WERI-Rb-1 (cell line): Measurements from ENCODE around the gene GJB5.
"Not testable (repeated sequence)": the region's sequence is repeated elsewhere in the genome, so short reads cannot be mapped to it uniquely, and the experiment has no call there.

Experiments
- DNase-seq: peaks from one replicate; pipeline ENCODE4 v3.0.0-alpha.2; 2020
- H3K27ac ChIP-seq: fragments of 250-450 bp; sonication (Bioruptor Pico); 2 replicates; pipeline ENCODE4 v1.5.1; 2020; ENCODE audit warnings: mild to moderate bottlenecking, moderate library complexity
- H3K27me3 ChIP-seq: fragments of 250-450 bp; sonication (Bioruptor Pico); 2 replicates; pipeline ENCODE4 v1.5.1; 2021; ENCODE audit warnings: mild to moderate bottlenecking, low read depth, moderate library complexity; ENCODE audit not compliant: insufficient read depth, severe bottlenecking
- H3K36me3 ChIP-seq: fragments of 250-450 bp; sonication (Bioruptor Pico); 2 replicates; pipeline ENCODE4 v1.5.1; 2020; ENCODE audit warnings: mild to moderate bottlenecking, moderate library complexity
- H3K4me3 ChIP-seq: 2 replicates; pipeline ENCODE4 v1.5.1; 2011; ENCODE audit warnings: low read depth, mild to moderate bottlenecking, control low read depth, low read length
- H3K9me3 ChIP-seq: fragments of 250-450 bp; sonication (Bioruptor Pico); 2 replicates; pipeline ENCODE4 v1.5.1; 2021; ENCODE audit warnings: mild to moderate bottlenecking, moderate library complexity; ENCODE audit not compliant: severe bottlenecking
- TF ChIP-seq, protein P1 (sequence below): IDR thresholded peaks from 2 replicates; pipeline ENCODE4 v1.5.1; 2011; ENCODE audit warnings: low read depth, mild to moderate bottlenecking, control low read depth, inconsistent platforms, low read length

GJB5 gene

DNA sequence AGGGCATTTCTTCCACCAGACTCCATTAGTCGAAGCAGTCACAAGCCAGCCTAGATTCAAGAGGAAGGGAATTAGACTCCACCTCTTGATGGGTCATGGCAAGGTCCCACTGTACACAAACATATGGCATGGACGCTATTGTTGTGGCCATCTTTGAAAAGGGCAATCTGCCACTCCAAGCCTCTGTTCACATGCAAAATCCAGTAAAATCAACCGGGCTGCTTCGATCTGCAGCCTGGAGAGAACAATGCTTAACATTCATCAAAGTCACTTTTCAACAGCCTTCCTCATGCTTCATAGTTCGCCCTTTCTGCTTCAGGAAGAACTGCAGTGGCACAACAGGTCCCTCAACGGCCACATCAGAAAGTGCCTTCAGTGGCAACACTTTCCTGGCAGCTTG is 28.0 kb upstream of the GJB5 start:
- Histone ChIP-seq H3K27ac (no peak overlapping the region), H3K27me3 (peaks cover 83% of the 10 kb centered on the region), H3K4me3 (no peak overlapping the region), H3K36me3 (no peaks in the 10 kb centered on the region), H3K9me3 (no peaks in the 10 kb centered on the region)
- no peak for DNase-seq
- TF ChIP-seq, protein P1, sequence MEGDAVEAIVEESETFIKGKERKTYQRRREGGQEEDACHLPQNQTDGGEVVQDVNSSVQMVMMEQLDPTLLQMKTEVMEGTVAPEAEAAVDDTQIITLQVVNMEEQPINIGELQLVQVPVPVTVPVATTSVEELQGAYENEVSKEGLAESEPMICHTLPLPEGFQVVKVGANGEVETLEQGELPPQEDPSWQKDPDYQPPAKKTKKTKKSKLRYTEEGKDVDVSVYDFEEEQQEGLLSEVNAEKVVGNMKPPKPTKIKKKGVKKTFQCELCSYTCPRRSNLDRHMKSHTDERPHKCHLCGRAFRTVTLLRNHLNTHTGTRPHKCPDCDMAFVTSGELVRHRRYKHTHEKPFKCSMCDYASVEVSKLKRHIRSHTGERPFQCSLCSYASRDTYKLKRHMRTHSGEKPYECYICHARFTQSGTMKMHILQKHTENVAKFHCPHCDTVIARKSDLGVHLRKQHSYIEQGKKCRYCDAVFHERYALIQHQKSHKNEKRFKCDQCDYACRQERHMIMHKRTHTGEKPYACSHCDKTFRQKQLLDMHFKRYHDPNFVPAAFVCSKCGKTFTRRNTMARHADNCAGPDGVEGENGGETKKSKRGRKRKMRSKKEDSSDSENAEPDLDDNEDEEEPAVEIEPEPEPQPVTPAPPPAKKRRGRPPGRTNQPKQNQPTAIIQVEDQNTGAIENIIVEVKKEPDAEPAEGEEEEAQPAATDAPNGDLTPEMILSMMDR = no peak

DNA sequence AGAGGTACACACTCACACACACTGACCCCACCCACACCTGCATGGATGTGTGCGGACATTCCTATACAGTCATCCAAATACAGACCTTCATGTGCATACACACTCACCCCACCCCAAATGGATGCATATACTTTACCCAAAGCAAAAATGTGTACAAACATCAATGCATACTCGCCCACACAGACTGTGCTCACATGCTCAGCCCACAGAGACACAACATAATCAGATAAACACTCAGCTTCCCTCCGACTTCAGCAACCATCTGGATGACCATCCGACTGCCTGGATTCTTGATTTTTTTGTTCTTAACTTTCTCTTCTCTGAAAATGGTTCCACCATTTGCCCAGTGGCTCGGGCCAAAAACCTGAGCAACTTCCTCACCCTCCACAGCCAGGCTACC is 24.4 kb upstream of the GJB5 start:
- TF ChIP-seq, protein P1 = no peak

DNA sequence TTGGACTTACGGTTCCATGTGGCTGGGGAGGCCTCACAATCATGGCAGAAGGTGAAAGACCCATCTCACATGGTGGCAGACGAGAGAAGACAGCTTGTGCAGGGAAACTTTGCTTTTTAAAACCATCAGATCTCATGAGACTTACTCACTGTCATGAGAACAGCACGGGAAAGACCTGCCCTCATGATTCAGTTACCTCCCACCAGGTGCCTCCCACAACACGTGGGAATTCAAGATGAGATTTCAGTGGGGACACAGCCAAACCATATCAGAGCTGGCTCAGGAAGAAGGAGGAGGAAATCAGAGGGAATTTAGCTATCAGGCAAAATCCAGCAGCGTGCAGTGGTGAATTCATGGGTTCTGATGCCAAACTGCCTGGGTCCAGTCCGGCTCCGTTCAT is 22.0 kb upstream of the GJB5 start:
- not testable (repeated sequence) for H3K4me3 ChIP-seq, H3K9me3 ChIP-seq, H3K27ac ChIP-seq, DNase-seq, H3K36me3 ChIP-seq
- H3K27me3 ChIP-seq = peaks cover 90% of the 10 kb centered on the region

More for the DNA sequence above, 24.4 kb upstream of the GJB5 start:
- no peaks in the 10 kb centered on the region for H3K9me3 ChIP-seq
- no peak overlapping the region for H3K4me3 ChIP-seq
- H3K27ac ChIP-seq = no peak overlapping the region
- no peak for DNase-seq
- H3K36me3 ChIP-seq = no peaks in the 10 kb centered on the region
- H3K27me3 ChIP-seq = peaks cover 89% of the 10 kb centered on the region

DNA sequence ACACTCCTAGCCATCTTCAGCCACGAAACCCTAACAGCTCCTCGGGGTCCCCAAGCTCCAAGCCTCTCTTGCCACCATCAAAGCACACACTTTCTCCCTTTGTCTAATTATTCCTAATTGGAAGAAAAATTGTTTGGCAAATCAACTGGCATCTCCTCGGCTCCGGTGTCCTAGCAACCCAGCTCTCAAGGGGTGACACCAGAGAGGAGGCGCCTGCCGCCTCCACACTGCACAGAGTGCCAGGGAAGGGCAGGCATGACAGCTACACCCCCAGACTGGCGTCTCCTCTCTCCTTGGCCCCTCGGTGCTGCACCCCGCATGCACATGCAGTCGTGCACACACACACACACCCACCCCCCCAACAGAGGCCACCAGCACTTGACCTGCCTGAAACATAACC is 18.2 kb upstream of the GJB5 start:
- Histone ChIP-seq H3K27me3 (peaks cover 94% of the 10 kb centered on the region), H3K27ac (no peak overlapping the region), H3K4me3 (no peak overlapping the region), H3K36me3 (no peaks in the 10 kb centered on the region), H3K9me3 (no peaks in the 10 kb centered on the region)
- DNase-seq = no peak
- TF ChIP-seq, protein P1 = no peak

DNA sequence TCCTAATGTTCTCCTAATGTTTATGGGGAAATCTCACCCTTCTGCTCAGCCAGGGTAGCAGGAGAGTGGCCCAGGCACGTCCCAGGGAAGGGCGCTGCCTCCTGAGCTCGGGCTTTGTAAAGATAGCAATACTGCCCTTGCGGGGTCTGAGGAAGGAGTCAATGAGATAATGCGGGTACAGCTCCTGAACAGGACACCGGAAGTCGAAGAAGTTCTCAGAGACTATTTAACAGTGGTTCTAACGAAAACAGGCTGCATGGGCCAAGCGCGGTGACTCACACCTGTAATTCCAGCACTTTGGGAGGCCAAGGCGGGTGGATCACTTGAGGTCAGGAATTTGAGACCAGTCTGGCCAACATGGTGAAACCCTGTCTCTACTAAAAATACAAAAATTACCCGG is 17.6 kb upstream of the GJB5 start:
- not testable (repeated sequence) for H3K36me3 ChIP-seq, H3K27ac ChIP-seq, H3K9me3 ChIP-seq, H3K4me3 ChIP-seq, DNase-seq
- H3K27me3 ChIP-seq = peaks cover 96% of the 10 kb centered on the region

DNA sequence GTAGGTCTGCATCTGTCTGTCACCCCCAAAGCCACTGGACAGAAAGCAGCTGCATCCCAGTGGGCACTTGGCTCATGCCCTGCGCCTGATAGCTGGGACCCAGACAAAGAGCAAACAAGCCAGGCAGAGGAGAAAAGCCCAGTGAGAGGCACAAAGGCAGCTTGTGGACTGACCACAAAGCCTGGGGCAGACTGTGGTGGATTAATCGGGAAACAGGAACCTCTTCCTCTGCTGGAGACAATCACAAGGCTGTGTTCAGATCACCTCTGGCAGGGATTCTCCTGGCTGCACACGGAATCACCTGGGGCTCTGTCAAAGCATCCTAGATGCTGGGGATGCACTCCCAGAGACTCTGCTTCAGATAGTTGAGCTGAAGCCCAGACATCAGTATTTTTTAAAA is 15.2 kb upstream of the GJB5 start:
- DNase-seq = no peak
- Histone ChIP-seq H3K9me3 (no peaks in the 10 kb centered on the region), H3K27me3 (peaks cover 95% of the 10 kb centered on the region), H3K36me3 (no peaks in the 10 kb centered on the region), H3K27ac (no peak overlapping the region), H3K4me3 (no peak overlapping the region)
- TF ChIP-seq, protein P1 = no peak

DNA sequence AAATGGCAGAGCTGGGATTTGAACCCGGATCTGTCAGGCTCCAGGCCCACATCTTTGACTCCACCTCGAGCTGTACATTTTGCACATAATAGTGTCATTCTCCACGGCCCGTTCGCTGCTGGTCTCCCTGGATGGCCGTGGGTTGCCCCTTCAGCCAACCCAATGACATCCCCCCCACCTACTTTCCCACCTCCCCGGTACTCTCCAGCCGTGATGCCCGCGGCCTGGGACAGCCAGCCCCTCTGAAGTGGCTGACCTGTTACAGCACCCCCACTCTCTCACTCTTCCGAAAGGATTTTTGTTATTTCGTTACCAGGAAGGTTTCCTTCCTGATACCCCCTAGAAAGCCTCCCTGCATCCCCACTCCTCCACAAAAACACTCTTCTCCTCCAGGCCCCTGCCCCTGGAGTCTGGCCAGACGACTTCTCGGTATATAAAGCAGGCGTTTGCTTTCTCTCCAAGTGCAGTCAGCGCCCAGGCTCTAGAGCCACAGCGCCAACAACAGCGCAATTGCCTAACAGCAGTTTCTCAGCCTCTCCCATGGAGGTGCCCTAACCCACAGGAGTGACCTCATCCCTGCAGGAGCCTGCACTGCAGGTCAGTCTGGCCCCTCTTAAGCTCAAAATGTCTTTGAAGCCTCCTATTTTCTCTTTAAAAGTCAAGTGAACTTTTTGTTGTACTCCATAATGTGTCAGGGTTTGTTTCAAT is 14.5 kb upstream of the GJB5 start:
- no peak for DNase-seq
- no peak overlapping the region for H3K4me3 ChIP-seq
- TF ChIP-seq, protein P1 = no peak

More for the DNA sequence above, 14.5 kb upstream of the GJB5 start:
- Histone ChIP-seq H3K27me3 (peaks cover 96% of the 10 kb centered on the region), H3K9me3 (no peaks in the 10 kb centered on the region), H3K27ac (no peak overlapping the region), H3K36me3 (no peaks in the 10 kb centered on the region)
